Glomerular visceral epithelial cell (primary cell): ENCODE data around the gene CDH13.

ENCODE experiments used
- DNase-seq: peaks from one replicate; pipeline ENCODE4 v3.0.0-alpha.2; 2016; ENCODE audit errors: extremely low spot score

CDH13 gene

GRCh38 chr16:82996814-82997213 lies 370.0 kb downstream of the CDH13 start:
- no peak for DNase-seq

GRCh38 chr16:82999711-83000110 lies 372.9 kb downstream of the CDH13 start:
- no peak for DNase-seq

GRCh38 chr16:83002351-83003334 lies 375.9 kb downstream of the CDH13 start:
- no peak for DNase-seq

- DNase-seq: no peak
These were observed 378.3 kb downstream of the CDH13 start for GRCh38 chr16:83004868-83005652.

GRCh38 chr16:83005653-83006160 lies 378.9 kb downstream of the CDH13 start:
- DNase-seq: no peak

GRCh38 chr16:83010776-83011720 lies 384.3 kb downstream of the CDH13 start:
- no peak for DNase-seq

- DNase-seq: no peak
These were observed 385.2 kb downstream of the CDH13 start for GRCh38 chr16:83011939-83012338.

GRCh38 chr16:83013071-83013470 lies 386.3 kb downstream of the CDH13 start:
- DNase-seq: no peak

GRCh38 chr16:83019963-83020362 lies 393.2 kb downstream of the CDH13 start:
- DNase-seq: no peak

- DNase-seq: no peak
These were observed 394.3 kb downstream of the CDH13 start for GRCh38 chr16:83021045-83021444.

- no peak for DNase-seq
These were observed 395.0 kb downstream of the CDH13 start for GRCh38 chr16:83021746-83022145.

- DNase-seq: no peak
These were observed 396.2 kb downstream of the CDH13 start for GRCh38 chr16:83023011-83023410.

GRCh38 chr16:83023640-83024039 lies 396.9 kb downstream of the CDH13 start:
- DNase-seq: no peak

GRCh38 chr16:83027973-83028372 lies 401.2 kb downstream of the CDH13 start:
- DNase-seq: no peak

GRCh38 chr16:83029467-83029866 lies 402.7 kb downstream of the CDH13 start:
- DNase-seq: no peak

- DNase-seq: peak; percentile 35
These were observed 404.8 kb downstream of the CDH13 start for GRCh38 chr16:83031524-83031923.

GRCh38 chr16:83037102-83037501 lies 410.3 kb downstream of the CDH13 start:
- DNase-seq: no peak

GRCh38 chr16:83037884-83038283 lies 411.1 kb downstream of the CDH13 start:
- DNase-seq: no peak

- DNase-seq: peak; percentile 65
These were observed 413.4 kb downstream of the CDH13 start for GRCh38 chr16:83040174-83040573.

- DNase-seq: no peak
These were observed 417.8 kb downstream of the CDH13 start for GRCh38 chr16:83044589-83044988.

GRCh38 chr16:83045790-83046189 lies 419.0 kb downstream of the CDH13 start:
- no peak for DNase-seq
